ENCODE data around the gene KIF1A.

Gene KIF1A

DNA sequence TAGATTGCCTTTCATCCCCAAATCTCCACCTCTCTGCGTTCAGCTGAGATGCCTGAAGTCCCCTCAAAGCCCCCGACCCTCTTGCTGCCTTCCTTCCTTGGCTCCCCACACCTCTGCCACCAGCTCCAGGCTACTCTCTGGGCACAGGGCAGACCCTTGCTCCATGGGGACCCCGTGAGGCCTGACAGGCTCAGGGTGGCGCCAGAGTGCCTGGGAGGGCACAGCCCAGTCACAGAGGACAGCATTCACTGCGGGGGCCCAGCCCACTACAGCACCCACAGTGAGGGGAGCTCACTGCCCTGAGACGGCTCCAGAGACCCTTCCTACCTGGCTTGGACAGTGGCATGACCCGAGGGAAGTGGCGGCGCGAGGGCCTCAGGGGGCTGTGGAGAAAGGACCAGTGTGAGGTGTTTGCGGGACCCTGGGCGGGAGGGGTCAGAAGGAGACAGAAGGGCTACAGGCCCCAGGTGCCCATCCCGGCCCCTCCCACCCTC lies 77.4 kb downstream of the KIF1A start:
- DNase-seq (ENCODE audit: extremely low spot score, insufficient read length, low read depth) (no peak), FAIRE-seq (no peak)

GRCh38 chr2:240741091-240741490 lies 78.9 kb downstream of the KIF1A start:
- FAIRE-seq (no peak), DNase-seq (ENCODE audit: extremely low spot score, insufficient read length, low read depth) (no peak)

GRCh38 chr2:240739797-240740196 lies 80.2 kb downstream of the KIF1A start:
- no peak for FAIRE-seq
- DNase-seq (ENCODE audit: extremely low spot score, insufficient read length, low read depth) = no peak

- FAIRE-seq = no peak
Observed at GRCh38 chr2:240737958-240738357, 82.1 kb downstream of the KIF1A start.

GRCh38 chr2:240737512-240737911 lies 82.5 kb downstream of the KIF1A start:
- DNase-seq (ENCODE audit: extremely low spot score, insufficient read length, low read depth) (no peak), FAIRE-seq (no peak)

More at GRCh38 chr2:240737958-240738357, 82.1 kb downstream of the KIF1A start:
- no peak for DNase-seq (ENCODE audit: extremely low spot score, insufficient read length, low read depth)

GRCh38 chr2:240736281-240737250 lies 83.5 kb downstream of the KIF1A start:
- FAIRE-seq (no peak), DNase-seq (ENCODE audit: extremely low spot score, insufficient read length, low read depth) (no peak)

DNA sequence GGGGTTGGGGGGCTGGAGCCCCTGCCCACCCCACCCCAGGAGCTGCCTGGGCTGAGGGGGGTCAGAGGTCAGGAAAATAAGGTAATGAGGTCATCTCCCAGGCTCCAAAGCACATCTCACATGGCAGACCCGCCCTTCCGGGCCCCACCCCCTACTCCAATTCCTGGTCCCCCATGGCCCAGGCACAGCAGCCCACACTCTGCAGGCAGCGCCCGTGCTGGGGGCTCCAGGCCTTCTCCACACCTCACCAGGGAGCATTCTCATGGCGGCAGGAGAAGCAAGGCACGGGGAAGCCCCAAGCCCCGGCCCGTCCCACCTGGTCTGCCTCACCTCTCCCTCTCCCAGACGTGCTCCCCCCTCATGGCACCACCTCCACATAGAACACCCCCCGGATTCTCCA lies 84.5 kb downstream of the KIF1A start:
- no peak for DNase-seq (ENCODE audit: extremely low spot score, insufficient read length, low read depth)
- FAIRE-seq = no peak

- no peak for DNase-seq (ENCODE audit: extremely low spot score, insufficient read length, low read depth)
- FAIRE-seq = no peak
Observed at GRCh38 chr2:240734756-240735155, 85.3 kb downstream of the KIF1A start.

DNA sequence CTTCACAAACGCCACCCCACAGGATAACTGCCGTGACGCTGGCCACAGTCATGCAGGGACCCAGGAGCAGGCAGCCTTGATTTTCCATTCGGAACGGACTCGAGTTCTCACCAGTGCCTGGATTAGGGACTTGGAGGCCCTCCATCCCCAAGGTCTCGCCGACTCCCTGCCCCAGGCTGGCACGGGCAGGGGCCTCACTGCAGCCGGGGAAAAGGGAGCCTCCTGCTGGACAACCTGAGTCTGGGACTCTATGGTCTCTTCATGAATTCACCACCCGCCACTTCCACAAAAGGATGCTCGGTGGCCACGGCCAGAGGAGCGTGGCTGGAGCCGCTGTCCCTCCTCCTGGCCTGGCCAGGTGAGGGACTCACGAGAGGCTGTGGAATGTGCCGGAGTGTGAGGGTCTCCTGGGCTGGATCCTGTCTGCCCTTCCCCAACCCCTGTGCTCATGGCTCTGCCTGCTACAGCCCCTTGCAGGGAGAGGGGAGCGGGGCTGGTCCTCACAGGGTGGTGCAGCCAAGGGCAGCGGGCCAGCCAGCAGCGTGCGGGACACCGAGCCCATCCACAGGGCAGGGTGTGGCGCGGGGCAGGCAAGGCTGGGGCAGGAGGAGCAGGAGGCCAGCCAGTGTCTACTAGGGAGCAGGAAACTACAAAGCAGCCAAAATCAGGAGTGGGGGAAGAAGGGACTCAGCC lies 86.1 kb downstream of the KIF1A start:
- no peak for FAIRE-seq
- DNase-seq (ENCODE audit: extremely low spot score, insufficient read length, low read depth) = no peak

DNA sequence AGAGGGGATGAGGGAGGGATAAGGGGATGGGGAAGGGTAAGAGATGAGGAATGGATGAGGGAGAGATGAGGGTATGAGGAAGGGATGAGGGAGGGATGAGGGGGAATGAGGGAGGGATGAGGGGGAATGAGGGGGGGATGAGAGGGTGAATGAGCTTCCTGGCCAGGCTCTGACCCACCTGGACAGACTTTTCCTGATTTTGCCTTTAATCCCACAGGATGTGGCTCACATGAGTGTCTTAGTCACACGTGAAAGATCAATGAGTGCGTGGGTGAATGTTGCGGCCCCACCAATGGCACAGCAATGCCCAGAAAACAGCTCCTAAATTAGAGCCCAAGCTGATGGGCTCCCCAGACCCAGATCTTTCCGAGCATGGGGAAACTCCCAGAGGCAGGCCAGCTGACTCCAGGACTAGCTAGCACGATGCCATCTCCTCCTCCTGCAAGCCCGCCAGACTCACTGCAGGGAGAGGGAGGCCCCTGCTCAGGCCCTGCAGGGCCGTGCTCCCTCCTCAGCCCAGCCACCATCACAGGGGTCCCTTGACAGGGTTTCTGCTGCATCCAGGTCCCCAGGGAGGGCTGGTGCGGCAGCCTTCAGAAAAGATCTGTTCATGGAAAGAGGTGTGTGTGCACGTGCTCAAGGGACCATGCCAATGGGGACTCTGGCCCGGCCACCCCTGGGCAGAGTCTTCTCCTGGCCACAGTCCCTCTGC lies 87.0 kb downstream of the KIF1A start:
- no peak for FAIRE-seq

DNA sequence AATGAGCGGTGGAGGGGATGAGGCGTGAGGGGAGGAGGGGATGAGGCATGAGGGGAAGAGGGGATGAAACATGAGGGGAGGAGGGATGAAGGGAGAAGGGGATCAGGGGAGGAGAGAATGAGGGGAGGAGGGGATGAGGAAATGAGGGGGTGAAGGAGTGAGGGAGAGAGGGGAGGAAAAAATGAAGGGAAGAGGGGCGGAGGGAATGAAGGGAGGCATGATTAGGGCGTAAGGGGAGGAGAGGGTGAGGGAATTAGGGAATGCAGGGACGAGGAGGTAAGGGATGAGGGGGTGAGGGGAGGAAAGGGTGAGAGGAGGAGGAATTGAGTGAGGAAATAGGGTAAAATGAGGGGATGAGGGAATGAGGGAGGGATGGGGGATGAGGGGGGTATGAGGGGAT lies 87.8 kb downstream of the KIF1A start:
- no peak for FAIRE-seq
- DNase-seq (ENCODE audit: extremely low spot score, insufficient read length, low read depth) = no peak

More for the DNA sequence above, 87.0 kb downstream of the KIF1A start:
- DNase-seq (ENCODE audit: extremely low spot score, insufficient read length, low read depth) = no peak

GRCh38 chr2:240731178-240731545 lies 88.9 kb downstream of the KIF1A start:
- FAIRE-seq = no peak

DNA sequence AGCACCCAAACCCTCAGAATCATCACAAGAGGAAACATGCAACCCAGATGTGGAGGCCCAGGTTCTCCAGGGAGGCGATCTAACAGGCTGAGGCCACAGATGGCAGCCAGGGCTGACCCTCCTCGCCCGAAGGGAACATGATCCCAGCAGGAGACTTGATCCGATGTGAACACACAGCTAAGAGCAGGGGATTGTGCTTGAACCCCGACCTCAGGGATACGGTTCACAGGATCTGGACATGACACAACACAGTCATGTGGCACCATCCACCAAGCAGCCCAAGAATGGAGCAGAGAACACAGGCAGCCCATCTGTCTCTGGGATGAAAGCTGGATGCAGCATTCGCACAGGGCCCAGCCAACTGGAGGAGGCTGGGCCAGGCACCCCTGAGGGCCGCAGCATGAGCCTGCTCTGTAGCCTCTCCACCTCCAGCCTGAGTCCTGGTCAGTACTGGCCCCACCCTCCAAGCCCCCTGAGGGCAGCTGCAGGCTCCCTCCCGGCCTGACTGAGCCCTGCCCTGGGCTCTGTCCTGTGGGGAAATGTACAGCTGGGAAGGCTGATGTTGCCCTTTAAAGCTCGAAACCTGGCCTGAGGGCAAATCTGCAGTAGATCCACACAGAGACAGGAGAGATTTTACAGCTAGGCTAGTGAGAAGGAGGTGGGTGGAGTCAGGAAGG lies 89.4 kb downstream of the KIF1A start:
- FAIRE-seq = no peak
- no peak for DNase-seq (ENCODE audit: extremely low spot score, insufficient read length, low read depth)

More at GRCh38 chr2:240731178-240731545, 88.9 kb downstream of the KIF1A start:
- DNase-seq (ENCODE audit: extremely low spot score, insufficient read length, low read depth) = no peak

DNA sequence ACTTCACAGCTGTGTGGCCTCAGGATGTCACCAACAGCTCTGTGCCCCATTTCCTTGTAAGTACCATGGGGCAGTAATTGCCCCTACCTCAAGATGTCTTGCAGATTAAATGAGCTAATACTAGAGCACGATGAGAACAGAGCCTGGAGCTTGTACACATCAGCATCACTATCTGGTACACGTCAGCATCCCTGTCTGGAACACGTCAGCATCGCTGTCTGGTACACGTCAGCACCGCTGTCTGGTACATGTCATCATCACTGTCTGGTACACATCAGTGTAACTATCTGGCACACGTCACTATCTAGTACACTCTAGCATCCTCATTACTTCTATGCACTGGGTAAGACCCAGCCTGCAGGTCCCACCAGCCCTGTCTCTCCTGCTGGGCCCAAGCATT lies 91.2 kb downstream of the KIF1A start:
- DNase-seq (ENCODE audit: extremely low spot score, insufficient read length, low read depth) (no peak), FAIRE-seq (no peak)

DNA sequence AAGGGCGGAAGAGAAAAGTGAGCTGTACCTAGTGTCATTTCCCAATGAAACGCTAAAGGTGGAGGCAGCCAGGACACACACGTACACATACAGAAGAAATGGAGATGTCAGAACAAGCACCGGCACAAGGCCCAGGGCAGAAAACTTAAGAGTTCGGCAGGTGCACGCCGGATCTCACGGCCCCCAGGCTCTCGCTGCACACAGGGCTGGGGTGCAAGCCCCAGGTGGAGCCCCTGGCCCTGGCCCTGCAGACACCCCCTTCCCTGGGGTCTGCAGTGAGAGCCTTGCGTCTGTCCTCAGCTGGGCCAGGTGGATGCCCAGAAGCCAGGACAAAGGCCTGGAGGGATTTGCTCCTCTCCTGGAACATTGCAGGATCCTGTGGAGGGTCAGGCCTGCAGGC lies 91.7 kb downstream of the KIF1A start:
- FAIRE-seq (no peak), DNase-seq (ENCODE audit: extremely low spot score, insufficient read length, low read depth) (no peak)

DNA sequence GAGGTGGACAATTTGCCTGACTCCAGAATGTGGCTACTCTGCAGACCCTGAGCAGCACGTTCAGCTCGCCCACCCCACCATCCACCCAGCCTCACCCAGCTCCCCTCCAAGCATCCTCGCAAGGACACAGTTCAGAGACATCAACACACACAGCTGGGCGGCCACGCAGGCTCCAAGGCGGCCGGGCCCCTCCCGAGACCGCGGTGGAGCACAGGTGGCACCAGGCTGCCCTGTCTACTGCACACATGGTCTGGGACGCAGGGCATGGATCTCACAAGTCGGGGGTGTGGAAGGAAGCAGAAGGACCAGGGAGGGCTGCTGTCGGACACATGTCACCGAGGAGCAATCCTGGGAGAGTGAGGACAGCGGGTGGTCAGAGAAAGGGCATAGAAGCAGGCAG lies 92.1 kb downstream of the KIF1A start:
- no peak for DNase-seq (ENCODE audit: extremely low spot score, insufficient read length, low read depth)
- FAIRE-seq = no peak

- FAIRE-seq (no peak), DNase-seq (ENCODE audit: extremely low spot score, insufficient read length, low read depth) (no peak)
Observed at GRCh38 chr2:240727439-240727838, 92.6 kb downstream of the KIF1A start.

DNA sequence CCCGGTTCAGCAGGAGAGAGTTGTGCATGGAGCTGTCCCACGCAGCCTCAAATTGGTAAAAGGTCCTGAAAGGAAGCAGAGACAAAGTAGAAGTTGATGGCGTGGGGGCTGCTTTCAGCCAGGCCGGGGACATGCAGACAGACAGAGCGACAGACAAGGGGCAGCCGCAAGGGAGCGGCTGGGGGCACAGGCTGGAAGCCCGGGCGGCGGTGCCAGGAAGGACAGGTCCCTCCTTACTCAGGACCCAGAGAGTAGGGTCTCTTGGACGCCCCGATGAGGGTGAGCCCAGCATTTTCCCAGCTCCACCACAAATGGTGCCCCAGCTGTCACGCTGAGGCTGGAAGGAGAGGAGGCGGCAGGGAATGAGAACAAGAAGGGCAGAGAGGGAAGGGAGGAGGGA lies 93.1 kb downstream of the KIF1A start:
- FAIRE-seq = no peak

GRCh38 chr2:240725671-240726070 lies 94.3 kb downstream of the KIF1A start:
- no peak for FAIRE-seq
- DNase-seq (ENCODE audit: extremely low spot score, insufficient read length, low read depth) = no peak

More for the DNA sequence above, 93.1 kb downstream of the KIF1A start:
- no peak for DNase-seq (ENCODE audit: extremely low spot score, insufficient read length, low read depth)

DNA sequence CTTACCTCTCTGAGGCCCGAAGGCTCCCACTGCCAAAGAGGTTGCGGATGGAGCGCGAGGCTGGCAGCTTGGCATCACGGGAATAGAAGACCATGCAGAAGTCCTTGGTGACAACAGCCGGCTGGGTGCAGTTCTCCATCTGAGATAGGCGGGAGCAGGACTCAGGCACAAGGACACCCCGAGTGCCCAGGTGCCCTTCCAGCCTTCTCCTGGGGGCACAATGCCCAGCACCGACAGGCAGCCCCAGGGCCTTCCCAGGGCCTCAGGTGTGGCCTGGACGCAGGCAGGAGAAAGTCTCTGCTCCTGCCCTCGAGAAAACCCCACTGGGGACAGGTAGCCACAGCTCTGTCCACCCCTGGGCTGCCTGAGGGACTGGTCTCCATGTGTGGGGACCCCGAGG lies 94.8 kb downstream of the KIF1A start:
- FAIRE-seq (no peak), DNase-seq (ENCODE audit: extremely low spot score, insufficient read length, low read depth) (no peak)

All from GM18507 (cell line).